Subcutaneous adipose tissue (tissue), 4 donors: Measurements from ENCODE around the gene UBE3A. TPM values are rescaled to one million over a fixed set of nuclear protein-coding genes. Genes with fewer than 3 reads are reported as not detected.

Source experiments
- CTCF ChIP-seq: fragments of 450-650 bp; IDR thresholded peaks from one replicate; pipeline ENCODE4 v1.5.1; 2016; ENCODE audit warnings: low read depth, mild to moderate bottlenecking, control low read depth, antibody characterized with exemption, moderate library complexity
- total RNA-seq, 4 donors: library from RNA; depleted of rRNA; stranded (reverse); fragments of >200 nt; gene quantifications; one replicate each; pipeline ENCODE4 v1.1.0, GENCODE V29; 2016

Gene UBE3A
- total RNA-seq, 4 donors from 2014 or later: 56.7 to 94.6 (median 64.8) TPM

DNA sequence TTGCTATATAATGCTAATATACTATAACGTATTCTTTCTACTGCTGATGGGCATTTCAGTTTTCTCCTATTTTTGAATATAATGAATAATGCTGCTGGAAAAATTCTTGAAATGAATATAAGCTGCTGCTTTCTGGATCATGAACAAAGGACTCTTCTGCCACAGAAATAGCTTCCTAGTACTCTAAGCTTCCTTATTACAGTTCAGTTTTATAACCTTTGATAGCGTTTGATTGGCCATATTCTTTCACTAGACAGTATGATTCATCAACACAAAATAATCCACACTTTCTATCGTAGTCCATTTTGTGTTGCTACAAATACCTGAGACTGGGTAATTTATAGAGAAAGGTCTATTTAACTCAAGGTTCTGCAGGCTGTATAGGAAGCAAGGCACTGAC lies 16.4 kb upstream of the UBE3A start:
- no peak for TF ChIP-seq CTCF

DNA sequence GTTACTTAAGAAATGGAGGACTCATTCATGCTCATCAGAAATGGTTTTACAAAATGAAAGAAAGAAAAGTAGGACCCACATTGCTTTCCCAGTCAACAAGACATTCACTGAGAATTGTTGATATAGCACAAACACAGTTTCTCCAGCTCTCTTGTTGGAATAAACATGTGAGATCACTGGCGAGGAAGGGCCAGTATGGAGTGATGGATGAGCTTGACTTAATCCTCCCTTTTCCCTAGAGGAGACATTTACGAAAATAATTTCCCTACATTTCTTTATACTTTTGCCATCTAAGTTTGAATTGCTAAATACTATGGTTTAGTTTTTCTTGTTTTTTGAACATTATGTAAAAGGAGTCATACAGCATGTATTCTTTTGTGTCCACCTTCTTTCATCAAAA lies 15.9 kb upstream of the UBE3A start:
- TF ChIP-seq CTCF: no peak

GRCh38 chr15:25451501-25451900 lies 12.7 kb upstream of the UBE3A start:
- TF ChIP-seq CTCF: no peak

- no peak for TF ChIP-seq CTCF
Observed at GRCh38 chr15:25450163-25450562, 11.3 kb upstream of the UBE3A start.

DNA sequence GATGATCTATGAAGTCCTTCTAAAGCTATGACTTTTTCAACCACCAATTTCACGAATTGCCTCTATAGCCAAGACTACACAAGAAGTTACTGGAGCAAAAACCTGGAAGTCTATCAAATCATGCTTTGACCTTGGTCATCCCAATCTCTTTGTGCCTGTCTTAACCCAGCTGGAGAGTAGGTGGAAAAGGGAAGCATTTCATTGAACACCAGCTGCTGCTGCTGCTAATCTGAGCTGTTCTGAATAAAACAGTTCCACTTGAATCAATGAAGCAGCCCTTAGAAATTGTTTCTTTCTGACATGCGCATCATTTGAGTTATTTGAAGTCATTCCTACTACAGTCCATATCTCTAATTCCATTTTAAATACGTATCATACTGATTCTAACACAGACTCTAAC lies 7.3 kb upstream of the UBE3A start:
- no peak for TF ChIP-seq CTCF

DNA sequence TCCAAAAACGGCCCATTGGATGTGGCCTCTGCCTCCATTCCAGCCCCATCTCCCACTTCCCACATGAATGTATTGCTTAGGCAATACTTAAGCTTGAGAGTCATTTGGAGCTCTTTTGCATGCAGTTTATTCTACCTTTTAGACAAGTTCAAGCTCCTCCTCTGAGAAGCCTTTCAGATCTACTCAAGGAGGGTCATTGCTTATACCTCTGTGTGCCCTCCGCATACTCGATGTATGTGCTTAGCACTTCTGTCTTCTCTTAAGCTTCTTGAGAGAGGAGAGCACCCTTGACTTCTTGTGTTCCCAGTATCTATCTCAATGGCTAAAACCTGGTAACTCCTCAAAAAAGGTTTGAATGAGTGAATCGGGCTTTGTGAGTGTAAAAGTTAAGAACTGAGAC lies 6.6 kb upstream of the UBE3A start:
- TF ChIP-seq CTCF: no peak

- no peak for TF ChIP-seq CTCF
Observed at GRCh38 chr15:25441111-25441510, 2.3 kb upstream of the UBE3A start.
